Measurements from ENCODE around the gene AUTS2. TPM values are rescaled to one million over a fixed set of nuclear protein-coding genes. Genes with fewer than 3 reads are reported as not detected.

Gene AUTS2
- total and polyA plus RNA-seq, 2 of the 8 experiments (the other 6 are each of a cell fraction or from before 2014, with no cell fraction given): 25.9 to 101 TPM

- TF ChIP-seq CHD7 (IDR thresholded peaks at IDR 0.05; ENCODE audit: insufficient replicate concordance, low read length) (no peak), PHF8 (conservative IDR thresholded peaks at IDR 0.05; ENCODE audit: low read depth, low read length) (no peak), EZH2 (IDR thresholded peaks at IDR 0.05; ENCODE audit: low read depth, low read length, severe bottlenecking) (no peak), RFX5 (IDR thresholded peaks at IDR 0.05; ENCODE audit: borderline replicate concordance, low read depth, low read length) (no peak), SIX5 (IDR thresholded peaks at IDR 0.05; ENCODE audit: low read depth, low read length) (no peak), CBX8 (IDR thresholded peaks at IDR 0.05; ENCODE audit: borderline replicate concordance, low read depth, low read length) (no peak), TAF1 (IDR thresholded peaks at IDR 0.05; ENCODE audit: low read depth, low read length) (no peak), E2F6 (IDR thresholded peaks at IDR 0.05) (no peak), YY1 (IDR thresholded peaks at IDR 0.05; ENCODE audit: low read depth, low read length) (no peak)
These were observed 1123.2 kb downstream of the AUTS2 start (continued) for GRCh38 chr7:70721500-70721899.
